Transverse colon (tissue), 4 donors: Measurements from ENCODE around the gene MTARC2. TPM values are rescaled to one million over a fixed set of nuclear protein-coding genes. Genes with fewer than 3 reads are reported as not detected.

Experiments
- DNase-seq: peaks from one replicate; pipeline ENCODE4 v3.0.0-alpha.2; 2019
- H3K27ac ChIP-seq, 4 donors: fragments of 200-600 bp; sonication (generic); 2 replicates each; pipeline ENCODE4 v1.5.1; 2016 to 2018; ENCODE audit warnings: inconsistent platforms in 4 of 4
- H3K27me3 ChIP-seq: fragments of 200-600 bp; sonication (generic); 2 replicates; pipeline ENCODE4 v1.5.1; 2017; ENCODE audit warnings: inconsistent platforms
- H3K36me3 ChIP-seq, 4 donors: fragments of 200-600 bp; sonication (generic); 2 replicates each; pipeline ENCODE4 v1.5.1; 2017 to 2019; ENCODE audit warnings: inconsistent platforms in 4 of 4
- H3K4me1 ChIP-seq, 4 donors: fragments of 200-600 bp; sonication (generic); 2 replicates each; pipeline ENCODE4 v1.5.1; 2017 to 2020; ENCODE audit warnings: inconsistent platforms in 4 of 4
- H3K4me3 ChIP-seq, 4 donors: fragments of 200-600 bp; sonication (generic); 1 replicate in 1 of 4; 2 replicates in 3 of 4; pipeline versions ENCODE4 v1.5.1 to v1.6.1; 2017 to 2019; ENCODE audit warnings: inconsistent platforms in 4 of 4
- H3K9me3 ChIP-seq, 2 donors: fragments of 200-600 bp; sonication (generic); 2 replicates each; pipeline ENCODE4 v1.5.1; 2017 to 2019; ENCODE audit warnings: inconsistent platforms in 2 of 2
- CTCF ChIP-seq, 5 experiments: fragments of 200-600 bp in 3 of 5; fragments of 450-650 bp in 2 of 5; sonication (generic) in 3 of 5; IDR thresholded peaks; 1 replicate in 2 of 5; 2 replicates in 3 of 5; pipeline ENCODE4 v1.5.1; 2016 to 2017; ENCODE audit warnings: antibody characterized with exemption in 5 of 5, inconsistent platforms in 3 of 5, mild to moderate bottlenecking in 2 of 5, moderate library complexity in 1 of 5
- EP300 ChIP-seq: sonication (generic); formaldehyde crosslinking; IDR thresholded peaks from one replicate; pipeline ENCODE4 v1.6.1; 2017; ENCODE audit warnings: antibody characterized with exemption, low read depth
- POLR2A ChIP-seq: fragments of 450-650 bp; IDR thresholded peaks from one replicate; pipeline ENCODE4 v1.6.1; 2016; ENCODE audit warnings: antibody characterized with exemption, mild to moderate bottlenecking, moderate library complexity
- POLR2AphosphoS5 ChIP-seq, 3 donors: sonication (generic); formaldehyde crosslinking; IDR thresholded peaks; one replicate each; pipeline ENCODE4 v1.6.1; 2016; ENCODE audit warnings: antibody characterized with exemption in 3 of 3
- WGBS, 2 donors: methylation state at CpG; one replicate each; pipeline ENCODE4 v1.1.5; 2018; ENCODE audit warnings: low coverage in 1 of 2; 5-methylcytosine and 5-hydroxymethylcytosine counted together
- in situ Hi-C, 4 donors: fragments of 200-750 bp; cut with MboI; loops; one replicate each; pipeline versions ENCODE4 v1.15.0 to v1.15.1; 2017; ENCODE audit warnings: low sequenced_read_pairs in 3 of 4, low pct_ligation_motif_present in 1 of 4, low pct_unique_long_range_greater_than_20kb in 1 of 4
- intact Hi-C: fragments of 100-400 bp; cut with DNase I; formaldehyde crosslinking; loops from one replicate; pipeline ENCODE4 v1.15.1; 2023; ENCODE audit warnings: low total_unique reads
- total RNA-seq, 4 donors: library from RNA; depleted of rRNA; stranded (reverse); fragments of >200 nt; gene quantifications; one replicate each; pipeline ENCODE4 v1.1.0, GENCODE V29; 2016

MTARC2 gene
- total RNA-seq, 4 donors from 2014 or later: 28.4 to 199 (median 41.7) TPM

GRCh38 chr1:220769205-220769604, 21.1 kb downstream of the MTARC2 start:
- H3K36me3 ChIP-seq: peaks cover 0 to 3% (median 0%) of the 10 kb centered on the region in 4 donors
- peak overlapping the region in 1 of 4 donors; percentile 10 for H3K27ac ChIP-seq
- peaks cover 0 to 13% (median 2%) of the 10 kb centered on the region in 4 donors for H3K4me1 ChIP-seq
- H3K9me3 ChIP-seq: no peaks in the 10 kb centered on the region
- WGBS, 2 donors: 90% methylated on average over 11 of the region's 13 CpGs; no CpG with 5 or more reads in 1 of the 2 donors
- H3K4me3 ChIP-seq: no peak overlapping the region
- in situ Hi-C loops (no loop called here), intact Hi-C loops (no loop called here)
- no peak for DNase-seq
- H3K27me3 ChIP-seq: no peaks in the 10 kb centered on the region
- TF ChIP-seq EP300: no peak
- TF ChIP-seq CTCF (IDR thresholded peaks at IDR 0.05): no peak
- no peak for TF ChIP-seq POLR2A
- TF ChIP-seq POLR2AphosphoS5 (IDR thresholded peaks at IDR 0.05): no peak

- in situ Hi-C loops: loop anchor here in 1 of 4 donors (10.0 kb wide), 1 partner anchor 86 kb away; no protein-coding TSS in a partner anchor
- Histone ChIP-seq H3K9me3 (no peaks in the 10 kb centered on the region), H3K4me3 (no peak overlapping the region), H3K36me3 (peaks cover 0 to 3% (median 0%) of the 10 kb centered on the region in 4 donors), H3K27me3 (no peaks in the 10 kb centered on the region), H3K27ac (no peak overlapping the region), H3K4me1 (peaks cover 0 to 13% (median 2%) of the 10 kb centered on the region in 4 donors)
- WGBS, 2 donors: 79 to 95% methylated on average over 9 to 15 of the region's 15 CpGs
- no peak for DNase-seq
- intact Hi-C loops: no loop called here
- TF ChIP-seq EP300: no peak
- no peak for TF ChIP-seq CTCF (IDR thresholded peaks at IDR 0.05)
- no peak for TF ChIP-seq POLR2AphosphoS5 (IDR thresholded peaks at IDR 0.05)
- TF ChIP-seq POLR2A: no peak
Measured at GRCh38 chr1:220770245-220770913, 22.3 kb downstream of the MTARC2 start.

GRCh38 chr1:220772846-220773245, 24.7 kb downstream of the MTARC2 start:
- intact Hi-C loops: no loop called here
- WGBS, 2 donors: 80 to 81% methylated on average over 4 of the region's 4 CpGs
- H3K27ac ChIP-seq: no peak overlapping the region
- H3K36me3 ChIP-seq: peaks cover 0 to 3% (median 0%) of the 10 kb centered on the region in 4 donors
- H3K9me3 ChIP-seq: no peaks in the 10 kb centered on the region
- no peak for DNase-seq
- H3K4me3 ChIP-seq: no peak overlapping the region
- in situ Hi-C loops: loop anchor here in 1 of 4 donors (10.0 kb wide), 1 partner anchor 88 kb away; no protein-coding TSS in a partner anchor
- peaks cover 0 to 3% (median 0%) of the 10 kb centered on the region in 4 donors for H3K4me1 ChIP-seq
- no peaks in the 10 kb centered on the region for H3K27me3 ChIP-seq
- no peak for TF ChIP-seq POLR2A
- TF ChIP-seq POLR2AphosphoS5 (IDR thresholded peaks at IDR 0.05): no peak
- no peak for TF ChIP-seq CTCF (IDR thresholded peaks at IDR 0.05)
- TF ChIP-seq EP300: no peak

GRCh38 chr1:220775240-220775853, 27.2 kb downstream of the MTARC2 start:
- H3K27me3 ChIP-seq: no peaks in the 10 kb centered on the region
- intact Hi-C loops: loop anchor here (5.0 kb wide), 1 partner anchor 83 kb away; the partner anchor contains the start of gene C1orf115
- H3K36me3 ChIP-seq: no peaks in the 10 kb centered on the region
- in situ Hi-C loops: loop anchor here in 3 of 4 donors (10.0 to 25.0 kb wide), 3 partner anchors 88 to 488 kb away; partner anchors contain the start of gene C1orf115 (in 1 of the 3)
- no peak overlapping the region for H3K4me3 ChIP-seq
- DNase-seq: peak; percentile 59
- H3K27ac ChIP-seq: no peak overlapping the region
- no peaks in the 10 kb centered on the region for H3K4me1 ChIP-seq
- TF ChIP-seq CTCF (IDR thresholded peaks at IDR 0.05) (peak; percentile 71 to 90 (median 84)), POLR2AphosphoS5 (IDR thresholded peaks at IDR 0.05) (no peak), EP300 (no peak), POLR2A (no peak)
- no peaks in the 10 kb centered on the region for H3K9me3 ChIP-seq
- 18 to 21% methylated on average over 8 of the region's 8 CpGs for WGBS, 2 donors
